ENCODE results near the gene CBL.

The CBL gene

DNA sequence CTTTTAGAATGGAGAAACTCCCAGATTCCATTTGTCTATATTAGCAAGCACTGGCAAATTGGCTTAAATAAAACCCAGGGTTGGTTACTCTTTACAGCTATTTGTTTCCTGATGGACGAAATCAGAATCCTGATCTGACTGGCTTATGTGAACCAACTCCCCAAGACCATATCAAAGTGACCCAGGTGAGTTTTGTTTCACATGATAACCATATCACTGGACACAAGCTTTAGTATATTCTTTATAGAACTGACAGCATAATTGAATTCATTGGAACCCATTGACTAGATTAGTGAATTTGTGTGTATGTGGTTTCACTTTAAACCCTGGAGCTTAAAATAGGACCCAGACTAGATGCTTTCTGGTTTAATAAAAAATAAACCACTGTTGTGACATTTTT is 71.5 kb downstream of the CBL start:
- DNase-seq = no peak

DNA sequence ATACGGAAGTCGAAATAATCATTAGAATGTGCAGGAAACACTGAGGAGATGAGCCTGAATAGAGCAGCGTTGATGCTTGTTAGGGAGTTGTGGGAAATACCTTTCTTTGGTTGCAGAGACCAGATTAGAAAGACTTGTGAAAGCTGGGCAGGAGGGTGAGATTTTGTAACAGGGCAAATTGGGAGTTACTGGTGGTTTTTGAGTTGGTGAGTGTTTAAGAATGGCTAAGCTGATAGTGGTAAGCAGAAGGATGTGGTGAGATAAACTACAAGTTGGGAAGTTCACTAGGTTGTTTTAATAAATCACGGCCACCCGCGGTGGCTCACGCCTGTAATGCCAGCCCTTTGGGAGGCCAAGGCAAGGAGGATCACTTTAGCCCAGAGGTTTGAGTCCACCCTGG is 76.4 kb downstream of the CBL start:
- DNase-seq = no peak

GRCh38 chr11:119284344-119285157 is 78.4 kb downstream of the CBL start:
- no peak for DNase-seq

GRCh38 chr11:119285431-119285830 is 79.3 kb downstream of the CBL start:
- DNase-seq = no peak

GRCh38 chr11:119288219-119288618 is 82.1 kb downstream of the CBL start:
- DNase-seq = no peak

- DNase-seq = no peak
Observed at GRCh38 chr11:119290894-119291497, 84.9 kb downstream of the CBL start.

- no peak for DNase-seq
Observed at GRCh38 chr11:119293461-119293860, 87.3 kb downstream of the CBL start.

- DNase-seq = no peak
Observed at GRCh38 chr11:119295178-119295577, 89.0 kb downstream of the CBL start.

- DNase-seq = no peak
Observed at GRCh38 chr11:119297938-119298337, 91.8 kb downstream of the CBL start.

GRCh38 chr11:119298726-119299125 is 92.6 kb downstream of the CBL start:
- DNase-seq = no peak

GRCh38 chr11:119299416-119299815 is 93.3 kb downstream of the CBL start:
- DNase-seq = no peak

GRCh38 chr11:119300198-119300964 is 94.2 kb downstream of the CBL start:
- DNase-seq = no peak

- DNase-seq = no peak
Observed at GRCh38 chr11:119303227-119303718, 97.1 kb downstream of the CBL start.

GRCh38 chr11:119305556-119306372 is 99.6 kb downstream of the CBL start:
- no peak for DNase-seq

GRCh38 chr11:119306373-119306890 is 100.3 kb downstream of the CBL start:
- no peak for DNase-seq

DNA sequence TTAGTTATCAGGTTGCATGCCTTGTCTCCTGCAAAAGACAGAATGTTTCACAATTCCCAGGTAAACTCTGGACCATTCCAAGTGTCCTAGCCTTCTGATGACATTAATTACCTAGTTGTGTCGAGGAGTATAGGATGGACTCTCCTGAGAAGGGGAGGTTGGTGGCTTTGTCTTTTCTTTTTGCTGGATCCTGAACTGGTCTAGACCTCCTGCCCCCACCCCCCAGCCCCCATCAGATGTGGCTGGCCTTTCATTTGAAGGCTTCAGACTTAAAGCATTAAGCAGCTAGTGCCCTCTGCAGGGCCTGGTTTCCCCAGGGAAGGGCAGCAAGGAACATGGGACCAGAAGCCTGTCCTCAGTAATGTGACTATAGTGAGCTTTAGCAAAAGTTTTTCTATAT is 101.1 kb downstream of the CBL start:
- no peak for DNase-seq

- DNase-seq = no peak
Observed at GRCh38 chr11:119307974-119308373, 101.8 kb downstream of the CBL start.

DNA sequence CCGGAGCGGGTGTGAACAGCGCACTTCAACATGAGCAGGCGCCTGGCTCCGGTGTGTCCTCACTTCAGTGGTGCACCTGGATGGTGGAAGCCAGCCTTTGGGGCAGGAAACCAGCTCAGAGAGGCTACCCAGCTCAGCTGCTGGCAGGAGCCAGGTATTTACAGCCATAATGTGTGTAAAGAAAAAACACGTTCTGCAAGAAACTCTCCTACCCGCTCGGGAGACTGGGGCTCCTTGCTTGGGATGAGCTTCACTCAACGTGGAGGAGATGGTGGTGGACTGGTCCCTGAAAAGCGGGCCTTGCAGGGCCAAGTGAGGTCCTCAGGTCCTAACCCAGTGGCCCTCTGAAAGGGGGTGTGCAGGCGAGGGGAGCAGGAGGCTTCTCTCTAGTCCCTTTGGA is 103.3 kb downstream of the CBL start:
- no peak for DNase-seq

DNA sequence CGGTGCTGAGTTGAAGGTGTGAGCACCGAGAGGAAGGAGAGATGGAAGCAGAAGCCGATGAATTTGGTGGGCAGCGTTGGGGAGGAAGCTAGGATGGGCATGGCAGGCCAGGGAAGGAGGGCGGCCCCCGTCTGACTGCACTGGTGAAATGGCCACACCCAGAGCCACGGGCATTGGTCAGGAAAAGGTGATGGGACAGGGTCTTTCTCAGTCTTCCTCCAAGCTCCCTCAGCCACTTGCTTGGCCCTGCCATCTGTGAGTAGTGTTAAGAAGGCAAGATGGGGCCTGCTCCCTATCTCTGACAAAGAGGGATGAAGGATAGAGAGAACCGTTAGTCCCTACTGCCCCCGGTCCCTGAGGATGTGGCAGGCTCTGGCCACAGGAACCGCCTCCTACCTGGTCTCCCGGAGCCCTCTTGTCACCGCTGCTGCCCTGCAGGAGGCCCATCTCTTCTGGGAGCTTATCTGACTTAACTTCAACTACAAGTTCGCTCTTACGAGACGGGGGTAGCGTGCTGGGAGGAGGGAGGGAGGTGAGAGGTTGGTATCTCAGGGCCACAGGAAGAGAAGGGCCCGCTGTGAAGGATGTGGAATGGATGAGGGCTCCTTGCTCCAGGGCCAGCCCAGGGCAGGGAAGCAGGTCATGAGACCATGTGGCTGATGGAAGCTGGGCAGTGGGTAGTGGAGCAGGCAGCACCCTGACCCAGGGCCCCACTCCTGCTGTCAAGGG is 104.0 kb downstream of the CBL start:
- DNase-seq = no peak

- no peak for DNase-seq
Observed at GRCh38 chr11:119310682-119311052, 104.5 kb downstream of the CBL start.

DNA sequence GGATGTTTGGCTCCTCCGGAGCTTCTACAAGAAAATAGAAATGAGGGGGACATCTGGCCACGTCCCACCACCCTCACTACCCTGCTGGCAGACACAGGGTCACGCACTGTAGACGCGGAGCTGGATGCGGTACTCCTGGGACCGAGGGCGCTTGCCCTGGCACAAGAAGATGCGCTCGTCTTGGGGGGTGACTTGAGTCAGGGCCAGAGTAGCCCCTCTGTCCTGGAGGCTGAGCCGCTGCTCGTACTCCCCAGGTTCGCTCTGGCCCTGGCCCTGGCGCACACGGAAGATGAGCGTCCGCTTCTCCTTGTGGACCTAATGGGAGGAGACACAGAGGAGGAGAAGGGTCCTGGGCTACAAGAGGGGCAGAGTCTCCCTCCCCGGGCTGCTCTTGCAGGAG is 108.6 kb downstream of the CBL start:
- DNase-seq = no peak
